ENCODE results near the gene FXYD2.

Gene FXYD2

GRCh38 chr11:117857734-117858414 lies 33.3 kb upstream of the FXYD2 start:
- no peak for DNase-seq

GRCh38 chr11:117855912-117856651 lies 31.5 kb upstream of the FXYD2 start:
- DNase-seq = no peak

GRCh38 chr11:117855186-117855845 lies 30.8 kb upstream of the FXYD2 start:
- DNase-seq = no peak

- DNase-seq = no peak
These were observed 27.8 kb upstream of the FXYD2 start for GRCh38 chr11:117852309-117852708.

- DNase-seq = no peak
These were observed 27.3 kb upstream of the FXYD2 start for GRCh38 chr11:117851852-117852251.

GRCh38 chr11:117851106-117851505 lies 26.6 kb upstream of the FXYD2 start:
- DNase-seq = no peak

GRCh38 chr11:117849781-117850414 lies 25.4 kb upstream of the FXYD2 start:
- no peak for DNase-seq

GRCh38 chr11:117843666-117844484 lies 19.3 kb upstream of the FXYD2 start:
- DNase-seq = peak; percentile 89 to 91

- peak in 1 of 2 donors; percentile 11 for DNase-seq
These were observed 17.8 kb upstream of the FXYD2 start for GRCh38 chr11:117842131-117842941.

GRCh38 chr11:117841551-117842031 lies 17.0 kb upstream of the FXYD2 start:
- DNase-seq = peak in 1 of 2 donors; percentile 11

GRCh38 chr11:117840881-117841550 lies 16.5 kb upstream of the FXYD2 start:
- DNase-seq = peak in 1 of 2 donors; percentile 13

GRCh38 chr11:117839936-117840813 lies 15.6 kb upstream of the FXYD2 start:
- peak in 1 of 2 donors; percentile 8 for DNase-seq

GRCh38 chr11:117839380-117839881 lies 14.9 kb upstream of the FXYD2 start:
- peak in 1 of 2 donors; percentile 10 for DNase-seq

GRCh38 chr11:117838901-117839300 lies 14.4 kb upstream of the FXYD2 start:
- DNase-seq = peak in 1 of 2 donors; percentile 11

GRCh38 chr11:117837791-117838190 lies 13.2 kb upstream of the FXYD2 start:
- no peak for DNase-seq

- DNase-seq = no peak
These were observed 12.7 kb upstream of the FXYD2 start for GRCh38 chr11:117837070-117837776.

GRCh38 chr11:117836077-117836960 lies 11.8 kb upstream of the FXYD2 start:
- peak in 1 of 2 donors; percentile 9 for DNase-seq

GRCh38 chr11:117835576-117835975 lies 11.0 kb upstream of the FXYD2 start:
- DNase-seq = peak in 1 of 2 donors; percentile 11

Measured in stimulated activated CD4-positive, alpha-beta T cell treated with anti-CD3 and anti-CD28 coated beads, Interleukin-2, amount 100 ng/mL, for 24 hours (primary cell).